HG02885 (cell line): ENCODE data around the gene NEK9.
"Not testable (repeated sequence)": the region's sequence is repeated elsewhere in the genome, so short reads cannot be mapped to it uniquely, and the experiment has no call there.

Source experiments
- ATAC-seq: cut with Tn5 transposase; IDR thresholded peaks from one replicate; pipeline ENCODE4 v1.9.1; 2021; ENCODE audit warnings: mild to moderate bottlenecking; ENCODE audit not compliant: unreplicated experiment, poor library complexity

Gene NEK9

DNA sequence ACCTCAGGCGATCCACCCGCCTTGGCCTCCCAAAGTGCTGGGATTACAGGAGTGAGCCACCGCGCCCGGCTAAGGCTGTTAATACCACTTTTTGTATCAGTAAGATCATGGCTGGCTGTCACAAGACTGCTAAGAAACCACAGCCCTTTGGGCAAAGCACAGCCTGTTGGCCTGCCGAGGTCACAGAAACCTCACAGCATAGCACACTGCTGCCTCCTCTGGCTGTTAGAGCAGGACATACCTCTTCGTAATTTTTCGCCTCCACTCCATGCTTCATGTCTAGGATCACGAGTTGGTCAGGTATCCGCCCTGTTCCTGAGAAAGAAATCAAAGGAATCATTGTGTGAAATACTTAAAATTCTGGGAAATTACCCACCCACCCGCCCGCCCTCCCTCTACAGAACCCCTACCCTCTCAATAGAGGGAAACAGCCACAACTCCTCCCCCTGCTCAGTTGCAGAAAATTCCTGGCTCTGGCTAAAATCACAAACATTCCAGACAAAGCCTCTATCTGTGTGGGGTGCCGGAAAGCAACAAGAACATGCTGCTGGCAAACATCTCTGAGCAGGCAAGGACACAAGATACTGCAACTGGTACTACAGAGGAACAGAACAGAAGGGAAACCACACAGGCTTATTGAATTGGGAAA, 20.7 kb upstream of the NEK9 start:
- ATAC-seq: no peak

GRCh38 chr14:75144944-75145343, 18.1 kb upstream of the NEK9 start:
- ATAC-seq: no peak

DNA sequence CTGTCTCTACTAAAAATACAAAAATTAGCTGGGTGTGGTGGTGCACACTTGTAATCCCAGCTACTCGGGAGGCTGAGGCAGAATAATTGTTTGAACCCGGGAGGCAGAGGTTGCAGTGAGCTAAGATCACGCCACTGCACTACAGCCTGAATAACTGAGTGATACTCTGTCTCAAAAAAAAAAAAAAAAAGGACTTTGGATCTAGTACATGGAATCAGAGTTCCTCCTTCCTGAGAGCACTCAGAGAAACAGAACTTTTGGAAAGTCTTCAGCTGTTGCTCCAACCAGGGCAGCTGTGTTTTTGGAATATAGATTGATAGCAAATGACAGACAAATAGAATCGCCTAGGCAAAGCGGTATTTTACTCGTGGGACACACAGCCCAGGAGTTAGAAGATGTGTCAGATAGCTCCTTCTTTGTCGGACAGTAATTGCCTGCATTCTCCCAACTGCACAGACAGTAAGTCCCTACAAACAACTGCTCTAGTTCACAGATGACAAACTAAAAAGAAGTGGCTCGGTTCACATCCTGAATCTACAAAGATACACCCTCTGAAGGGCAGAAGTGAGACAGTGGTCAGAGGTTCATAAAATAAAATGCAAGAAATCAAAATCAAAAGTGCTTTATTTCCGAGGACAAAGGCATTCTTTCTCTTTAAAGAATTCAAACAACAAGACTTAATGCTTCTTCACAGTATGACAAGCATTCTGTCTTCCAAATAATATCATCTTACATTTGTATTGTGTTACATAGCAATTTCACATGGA, 17.1 kb upstream of the NEK9 start:
- ATAC-seq: no peak

DNA sequence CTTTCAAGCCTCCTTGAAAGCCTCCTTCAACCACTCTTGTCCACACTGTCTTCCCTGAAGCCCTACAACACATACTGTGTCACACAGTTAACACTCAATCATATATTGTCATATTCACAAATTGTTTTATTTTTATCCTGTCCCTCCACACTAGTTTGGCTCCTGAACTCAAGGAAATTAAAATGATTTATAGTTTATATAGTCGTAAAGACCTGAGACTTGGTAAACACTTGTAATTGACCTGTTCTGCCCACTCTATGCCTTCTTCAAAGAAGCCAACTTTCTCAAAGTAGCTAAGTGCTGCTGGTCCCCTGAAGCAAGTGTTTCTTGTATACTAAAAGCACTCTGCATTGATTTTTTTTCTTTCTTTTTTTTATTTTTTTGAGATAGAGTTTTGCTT, 15.6 kb upstream of the NEK9 start:
- ATAC-seq: no peak

- no peak for ATAC-seq
Observed at GRCh38 chr14:75141967-75142366, 15.1 kb upstream of the NEK9 start.

GRCh38 chr14:75141062-75141461, 14.2 kb upstream of the NEK9 start:
- no peak for ATAC-seq

- ATAC-seq: no peak
Observed at GRCh38 chr14:75140620-75141019, 13.8 kb upstream of the NEK9 start.

GRCh38 chr14:75139185-75139584, 12.3 kb upstream of the NEK9 start:
- ATAC-seq: no peak

GRCh38 chr14:75138492-75138891, 11.6 kb upstream of the NEK9 start:
- ATAC-seq: no peak

DNA sequence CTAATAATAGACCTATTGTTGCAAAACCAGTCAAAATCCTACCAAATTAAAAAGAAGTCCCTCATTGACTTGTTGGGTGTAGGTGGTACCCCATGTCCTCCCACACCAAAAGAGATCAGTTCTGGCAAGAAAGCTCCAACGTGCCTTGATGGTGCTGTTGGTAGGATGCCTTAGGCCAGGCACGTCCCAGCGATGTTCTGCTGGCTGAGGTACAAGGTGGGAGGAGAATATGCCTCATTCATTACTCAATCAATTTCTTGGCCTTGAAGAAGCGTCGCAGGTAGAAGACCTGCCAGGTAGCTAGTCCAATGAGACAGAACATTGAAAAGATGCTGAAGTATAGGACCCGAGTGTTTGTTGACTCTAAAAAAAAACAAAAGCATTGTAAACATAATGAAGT, 7.8 kb upstream of the NEK9 start:
- ATAC-seq: no peak

- no peak for ATAC-seq
Observed at GRCh38 chr14:75133597-75133996, 6.7 kb upstream of the NEK9 start.

- no peak for ATAC-seq
Observed at GRCh38 chr14:75132382-75133086, 5.7 kb upstream of the NEK9 start.

GRCh38 chr14:75128596-75128990, 1.7 kb upstream of the NEK9 start:
- ATAC-seq: no peak

GRCh38 chr14:75127903-75128595, 1.2 kb upstream of the NEK9 start:
- no peak for ATAC-seq

DNA sequence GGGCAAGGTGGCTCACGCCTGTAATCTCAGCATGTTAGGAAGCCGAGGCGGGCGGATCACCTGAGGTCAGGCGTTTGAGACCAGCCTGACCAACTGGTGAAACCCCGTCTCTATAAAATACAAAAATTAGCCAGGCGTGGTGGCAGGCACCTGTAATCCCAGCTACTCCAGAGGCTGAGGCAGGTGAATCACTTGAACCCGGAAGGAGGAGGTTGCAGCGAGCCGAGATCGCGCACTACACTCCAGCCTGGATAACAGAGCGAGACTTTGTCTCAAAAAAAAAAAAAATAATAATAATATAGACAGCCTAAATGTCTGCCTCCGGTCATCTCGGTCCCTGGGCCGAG, 599 bp upstream of the NEK9 start:
- not testable (repeated sequence) for ATAC-seq

GRCh38 chr14:75126121-75126544, 715 bp downstream of the NEK9 start:
- no peak for ATAC-seq

DNA sequence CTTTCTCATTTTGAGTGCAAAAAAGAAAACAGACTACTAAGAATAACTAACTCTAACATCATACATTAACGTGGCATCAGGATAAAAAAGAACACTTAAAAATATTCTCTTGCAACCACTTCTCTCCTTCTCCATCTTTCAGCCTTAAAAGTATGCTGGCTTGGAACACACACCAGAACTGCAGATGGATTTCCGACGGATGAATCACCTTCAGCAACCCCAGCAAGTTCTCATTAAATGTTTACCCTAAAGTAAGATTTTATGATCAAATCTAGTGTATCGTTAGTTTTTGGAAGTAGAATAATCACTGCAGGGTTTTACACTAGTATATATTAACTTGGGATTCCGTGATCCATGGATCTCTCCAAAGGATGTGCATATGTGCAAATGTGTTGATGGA, 1.2 kb downstream of the NEK9 start:
- ATAC-seq: no peak

- no peak for ATAC-seq
Observed at GRCh38 chr14:75123991-75124390, 2.9 kb downstream of the NEK9 start.

DNA sequence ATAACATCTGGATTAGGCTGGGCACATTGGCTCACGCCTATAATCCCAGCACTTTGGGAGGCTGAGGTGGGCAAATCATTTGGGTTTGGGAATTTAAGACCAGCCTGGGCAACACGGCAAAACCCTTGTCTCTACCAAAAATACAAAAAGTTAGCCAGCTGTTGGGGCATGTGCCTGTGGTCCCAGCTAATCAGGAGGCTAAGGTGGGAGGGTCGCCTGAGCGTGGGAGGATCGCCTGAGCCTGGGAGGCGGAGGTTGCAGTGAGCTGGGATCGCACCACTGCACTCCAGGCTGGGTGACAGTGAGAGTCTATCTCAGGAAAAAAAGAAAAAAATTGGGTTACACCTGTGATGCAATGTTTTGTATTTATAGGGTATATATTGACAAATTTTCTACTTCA, 5.3 kb downstream of the NEK9 start:
- no peak for ATAC-seq

DNA sequence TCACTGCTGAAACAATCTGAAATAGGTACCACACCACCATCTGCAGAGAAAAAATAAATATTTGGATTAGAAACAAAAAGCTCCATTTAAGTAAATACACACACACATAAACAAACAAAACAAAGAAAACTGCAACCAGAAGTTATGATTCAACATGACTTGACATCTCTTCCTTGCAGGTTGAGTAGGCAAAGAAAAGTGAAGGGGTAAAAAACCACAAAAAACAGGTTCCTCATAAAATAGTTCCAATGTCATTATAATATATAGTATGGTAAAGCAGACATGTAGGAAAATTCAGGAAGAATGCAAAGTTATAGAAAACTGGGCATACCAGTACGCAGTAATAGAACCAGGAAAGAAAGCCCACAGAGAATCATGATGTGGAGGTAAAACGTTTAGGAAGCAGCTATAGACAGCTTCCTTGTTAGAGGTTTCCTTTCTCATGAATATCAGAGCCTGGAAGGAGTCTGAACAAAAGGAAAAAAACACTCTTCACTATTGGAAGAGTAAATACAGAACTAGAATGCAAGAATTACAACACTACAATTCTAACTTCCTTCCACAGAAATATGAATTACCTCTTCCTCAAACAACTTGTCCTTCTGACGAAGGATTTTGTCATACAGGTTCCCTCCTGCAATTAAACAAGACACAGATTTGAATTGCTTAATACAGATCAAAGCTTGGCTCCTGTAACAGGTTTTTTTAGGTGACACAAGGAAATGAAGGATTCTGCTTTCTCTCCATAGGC, 6.1 kb downstream of the NEK9 start:
- no peak for ATAC-seq
